HG02571 (cell line): ENCODE measurements around the gene SYT17.

Source experiments
- ATAC-seq: cut with Tn5 transposase; IDR thresholded peaks from one replicate; pipeline ENCODE4 v1.9.1; 2021; ENCODE audit warnings: mild to moderate bottlenecking, moderate library complexity; ENCODE audit not compliant: unreplicated experiment

The SYT17 gene

GRCh38 chr16:19138601-19139000 lies 29.4 kb upstream of the SYT17 start:
- no peak for ATAC-seq

DNA sequence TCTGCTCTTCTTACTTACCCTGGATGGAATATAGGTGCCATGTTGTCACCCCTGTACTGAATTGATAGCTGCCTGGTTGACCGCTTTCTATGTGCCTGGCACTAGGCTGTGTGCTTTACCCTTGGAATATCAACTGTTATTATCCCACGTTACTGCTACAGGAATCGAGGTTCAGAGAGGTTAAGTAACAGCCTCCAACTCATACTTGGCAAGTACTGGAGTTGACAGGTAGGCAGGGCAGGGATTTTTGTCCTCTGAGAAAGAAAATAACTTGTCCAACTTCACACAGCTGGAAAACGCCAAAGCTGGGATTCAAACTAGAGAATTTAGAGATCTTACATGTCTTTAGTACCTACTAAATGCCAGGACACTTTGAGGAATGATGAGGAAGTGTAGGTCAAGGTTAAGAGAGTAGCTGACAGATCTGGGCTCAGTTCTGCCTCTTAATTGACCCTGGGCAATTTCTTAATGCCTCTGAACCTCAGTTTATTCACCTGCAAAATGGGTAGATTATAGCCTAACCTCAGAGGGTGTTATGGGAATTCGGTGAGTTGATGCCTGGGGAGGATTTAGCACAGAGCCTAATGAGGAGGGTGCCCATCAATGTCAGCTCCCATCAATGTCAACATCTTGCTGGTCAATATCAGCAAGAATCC lies 28.5 kb upstream of the SYT17 start:
- no peak for ATAC-seq

- no peak for ATAC-seq
These were observed 27.6 kb upstream of the SYT17 start for GRCh38 chr16:19140396-19140795.

DNA sequence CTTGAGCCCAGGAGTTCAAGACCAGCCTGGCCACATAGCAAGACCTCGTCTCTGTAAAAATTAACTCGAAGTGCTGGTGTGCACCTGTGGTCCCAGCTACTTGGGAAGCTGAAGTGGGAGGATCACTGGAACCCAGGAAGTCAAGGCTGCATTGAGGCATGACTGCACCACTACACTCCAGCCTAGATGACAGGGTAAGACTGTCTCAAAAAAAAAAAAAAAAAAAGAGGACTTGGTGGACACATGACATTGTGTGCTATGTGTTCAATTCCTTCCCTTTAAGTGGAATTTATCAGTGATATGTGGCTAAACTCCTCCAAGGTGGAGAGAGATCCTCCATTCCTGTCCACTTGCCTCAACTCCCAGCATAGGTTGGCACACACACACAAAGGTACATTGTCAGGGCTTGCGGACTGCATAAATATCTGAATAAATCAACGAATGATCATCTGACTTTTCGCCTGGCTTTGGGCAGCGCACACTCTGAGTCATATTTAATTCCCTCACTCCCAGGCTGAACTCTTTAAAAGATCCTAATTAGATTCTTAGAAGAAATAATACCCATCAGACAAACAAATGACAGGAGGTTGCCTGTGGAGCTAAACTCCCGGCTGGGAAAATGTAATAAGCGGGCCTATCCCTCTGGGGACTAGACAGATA lies 25.0 kb upstream of the SYT17 start:
- ATAC-seq, result no peak

DNA sequence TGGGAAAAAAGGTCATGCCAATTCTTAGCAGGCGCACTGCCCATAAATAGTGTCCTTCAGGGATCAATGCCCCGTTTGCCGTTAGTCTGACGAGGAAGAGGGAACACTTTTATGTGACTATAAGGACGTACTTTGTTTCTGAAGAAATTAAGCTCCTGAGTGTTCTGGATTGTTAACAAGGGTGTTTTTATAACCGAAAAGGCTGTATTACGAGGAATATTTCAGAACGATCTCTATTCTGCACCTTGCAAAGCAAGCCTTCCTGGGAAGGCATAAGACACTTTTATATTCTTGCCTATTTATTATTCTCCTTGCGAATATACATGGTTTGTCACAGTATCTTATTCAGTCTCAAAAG lies 24.5 kb upstream of the SYT17 start:
- no peak for ATAC-seq

DNA sequence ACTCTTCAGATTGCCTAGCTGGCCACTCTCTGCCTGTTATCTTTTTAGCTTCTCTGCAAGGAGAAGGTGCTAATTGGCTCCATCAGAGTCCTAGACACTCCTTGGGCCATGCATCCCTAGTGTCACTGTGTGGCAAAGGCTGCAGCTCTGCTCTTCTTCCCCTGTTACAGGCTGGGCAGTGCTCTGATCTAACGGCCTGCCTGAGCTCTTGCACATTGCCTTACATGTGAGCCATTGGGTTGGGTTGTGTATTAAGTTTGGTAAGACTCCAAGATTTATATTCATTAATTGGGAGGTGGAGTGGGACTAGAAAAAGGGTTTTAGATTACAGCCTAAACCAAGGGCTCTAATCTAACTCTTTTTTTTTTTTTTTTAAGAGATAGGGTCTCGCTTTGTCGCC lies 23.0 kb upstream of the SYT17 start:
- ATAC-seq, result no peak

DNA sequence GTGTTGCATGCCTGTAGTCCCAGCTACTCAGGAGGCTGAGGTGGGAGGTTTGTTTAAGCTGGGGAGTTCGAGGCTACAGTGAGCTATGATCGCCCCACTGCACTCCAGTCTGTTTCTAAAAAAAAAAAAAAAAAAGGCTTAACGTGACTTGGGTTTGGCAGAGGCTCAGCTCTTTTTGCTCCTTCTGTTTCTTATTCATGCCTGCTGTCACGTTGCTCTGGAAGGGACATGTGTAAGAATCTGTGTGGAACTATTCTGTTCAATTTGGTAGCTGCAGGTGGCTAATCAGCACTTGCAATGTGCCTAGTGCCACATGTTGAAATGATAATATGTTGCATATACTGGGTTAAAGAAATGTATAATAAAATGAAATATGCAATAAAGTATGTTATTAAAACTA lies 20.9 kb upstream of the SYT17 start:
- no peak for ATAC-seq

GRCh38 chr16:19147627-19148026 lies 20.4 kb upstream of the SYT17 start:
- no peak for ATAC-seq

GRCh38 chr16:19148189-19148588 lies 19.9 kb upstream of the SYT17 start:
- ATAC-seq, result no peak

GRCh38 chr16:19151310-19151709 lies 16.7 kb upstream of the SYT17 start:
- no peak for ATAC-seq

- no peak for ATAC-seq
These were observed 16.0 kb upstream of the SYT17 start for GRCh38 chr16:19152042-19152441.

DNA sequence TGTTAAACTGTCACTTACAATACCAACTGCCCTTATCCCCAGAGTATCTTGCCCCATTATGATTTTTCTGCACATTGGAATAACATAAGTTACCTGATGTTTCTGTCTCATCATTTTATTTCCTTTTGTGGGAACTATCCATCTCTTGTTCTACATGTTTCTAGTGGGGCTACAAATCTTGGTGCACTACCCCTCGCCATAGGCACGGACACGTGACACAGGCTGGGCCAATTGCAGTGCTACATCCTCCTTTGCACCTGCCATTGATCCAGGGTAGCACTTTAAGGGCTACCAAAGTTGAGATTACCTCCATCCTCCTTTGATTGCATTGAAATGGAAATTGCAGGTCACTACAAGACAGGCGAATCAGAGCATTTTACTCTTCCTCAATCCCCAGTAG lies 14.2 kb upstream of the SYT17 start:
- ATAC-seq, result no peak

DNA sequence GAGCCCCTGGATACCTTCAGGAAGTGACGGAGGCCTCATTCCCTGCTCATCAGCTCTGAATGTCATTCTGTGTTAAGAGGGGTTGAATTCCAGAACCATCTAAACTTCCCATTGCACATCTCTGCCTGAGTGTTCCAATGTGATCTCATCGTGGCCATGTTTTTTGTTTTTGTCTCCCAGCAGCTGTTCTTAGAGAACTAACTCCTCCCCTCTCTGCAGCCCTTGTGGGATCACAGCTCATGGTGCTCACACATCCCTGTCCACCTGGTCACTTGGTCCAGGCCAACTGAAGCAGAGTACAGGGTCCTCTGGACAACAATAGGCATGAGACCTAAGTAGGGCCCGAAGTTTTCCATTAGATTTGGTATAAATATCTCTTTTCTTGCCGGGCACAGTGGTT lies 6.0 kb upstream of the SYT17 start:
- ATAC-seq, result no peak

DNA sequence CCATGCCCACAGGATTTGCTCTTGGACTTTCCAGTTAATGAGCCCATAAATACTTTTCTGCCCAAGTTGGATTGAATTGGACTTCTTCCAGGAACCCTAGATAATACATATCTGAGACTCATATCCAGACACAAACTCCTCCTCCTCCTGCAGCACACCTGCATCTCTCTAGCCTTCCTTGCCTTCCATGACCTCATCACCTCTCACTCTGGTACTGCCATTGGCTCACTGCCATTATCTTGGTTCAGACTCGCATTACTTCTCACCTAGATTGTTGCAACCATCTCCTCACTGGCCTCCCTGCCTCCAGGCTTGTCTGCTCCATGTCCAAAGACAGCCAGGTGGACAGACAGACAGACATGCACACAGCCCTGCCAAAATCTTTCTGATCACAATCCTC lies 4.8 kb upstream of the SYT17 start:
- ATAC-seq, result no peak

DNA sequence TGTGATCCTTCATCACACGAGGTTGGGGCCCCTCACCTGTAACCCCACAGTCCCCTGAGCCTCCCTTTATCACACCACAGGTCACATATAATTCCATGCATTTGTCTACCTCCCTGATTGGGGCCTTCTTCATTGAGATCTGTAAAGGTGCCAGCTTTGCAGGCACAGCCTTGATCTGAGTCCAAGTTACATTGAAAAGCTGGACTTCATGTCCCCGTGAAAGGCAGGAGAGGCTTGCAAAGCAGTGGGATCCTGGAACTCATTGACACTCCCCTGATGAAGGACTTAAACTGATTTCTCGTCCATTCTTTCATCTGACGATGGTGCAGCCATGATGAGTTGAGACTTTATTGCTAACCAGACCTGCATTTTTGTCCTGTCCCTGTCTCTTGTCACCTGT lies 3.8 kb upstream of the SYT17 start:
- ATAC-seq, result no peak

GRCh38 chr16:19165101-19165500 lies 2.9 kb upstream of the SYT17 start:
- no peak for ATAC-seq

- ATAC-seq, result no peak
These were observed 1.5 kb upstream of the SYT17 start for GRCh38 chr16:19166500-19166899.

DNA sequence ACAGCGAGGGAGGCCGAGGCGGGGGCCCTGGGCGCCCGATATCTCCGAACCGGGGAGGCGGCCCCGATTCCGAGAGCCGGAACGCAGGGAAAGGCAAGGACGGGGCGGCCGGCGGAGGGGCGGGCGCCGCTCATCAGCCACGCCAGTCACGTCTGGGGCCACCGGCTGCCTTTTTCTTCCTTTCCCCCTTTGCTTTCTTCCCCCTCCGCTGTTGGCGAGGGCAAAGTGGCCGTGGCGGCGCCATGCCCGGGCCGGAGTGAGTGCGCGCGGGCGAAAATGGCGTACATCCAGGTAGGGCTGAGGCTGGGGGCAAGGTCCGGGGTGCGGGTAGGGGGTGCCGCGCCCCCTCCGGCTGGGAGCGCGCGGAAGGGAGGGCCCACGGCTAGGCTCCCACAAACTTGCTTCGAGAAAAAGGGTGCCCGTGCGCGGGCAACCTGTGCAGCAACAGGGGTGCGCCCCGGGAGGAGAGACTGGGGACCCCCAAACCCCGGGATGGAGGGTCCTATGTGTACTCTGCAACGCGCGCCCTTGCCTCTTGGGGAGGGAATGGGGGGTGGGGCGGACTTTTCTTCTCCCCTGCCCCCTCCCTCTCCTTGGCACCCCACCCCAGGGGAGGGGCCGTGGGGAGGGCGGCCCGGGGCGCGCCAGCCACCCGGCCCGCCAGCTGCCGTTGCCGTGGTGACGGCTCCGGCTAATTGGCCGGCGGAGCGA lies 486 bp downstream of the SYT17 start:
- ATAC-seq, result no peak

DNA sequence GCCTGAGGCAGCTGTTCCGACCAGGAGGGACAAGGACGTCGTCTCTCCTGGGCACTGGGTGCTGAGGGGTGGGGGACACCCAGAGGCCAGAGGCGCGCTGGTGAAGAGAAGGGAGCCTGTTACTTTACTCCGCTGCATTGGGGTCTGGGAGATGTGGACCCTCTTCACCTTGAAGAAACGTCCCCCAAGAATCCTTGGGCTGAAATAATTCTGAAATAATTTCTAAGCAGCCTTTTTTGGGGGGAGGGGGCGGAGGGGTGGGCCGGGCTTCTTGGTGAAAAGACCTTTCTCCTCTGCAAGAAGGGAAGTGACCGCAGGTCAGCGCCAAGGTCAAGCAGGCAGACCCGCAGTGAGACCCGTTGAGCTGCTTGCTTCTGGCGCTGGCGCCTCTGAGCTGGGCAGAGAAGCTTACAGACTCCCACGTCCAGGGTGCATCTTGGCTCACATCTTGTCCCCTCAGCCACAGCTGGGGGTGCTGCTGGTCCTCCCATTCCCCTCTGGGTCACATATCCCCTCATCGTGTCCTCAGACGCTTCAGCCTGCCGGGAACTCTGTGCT lies 1.1 kb downstream of the SYT17 start:
- ATAC-seq, result no peak

DNA sequence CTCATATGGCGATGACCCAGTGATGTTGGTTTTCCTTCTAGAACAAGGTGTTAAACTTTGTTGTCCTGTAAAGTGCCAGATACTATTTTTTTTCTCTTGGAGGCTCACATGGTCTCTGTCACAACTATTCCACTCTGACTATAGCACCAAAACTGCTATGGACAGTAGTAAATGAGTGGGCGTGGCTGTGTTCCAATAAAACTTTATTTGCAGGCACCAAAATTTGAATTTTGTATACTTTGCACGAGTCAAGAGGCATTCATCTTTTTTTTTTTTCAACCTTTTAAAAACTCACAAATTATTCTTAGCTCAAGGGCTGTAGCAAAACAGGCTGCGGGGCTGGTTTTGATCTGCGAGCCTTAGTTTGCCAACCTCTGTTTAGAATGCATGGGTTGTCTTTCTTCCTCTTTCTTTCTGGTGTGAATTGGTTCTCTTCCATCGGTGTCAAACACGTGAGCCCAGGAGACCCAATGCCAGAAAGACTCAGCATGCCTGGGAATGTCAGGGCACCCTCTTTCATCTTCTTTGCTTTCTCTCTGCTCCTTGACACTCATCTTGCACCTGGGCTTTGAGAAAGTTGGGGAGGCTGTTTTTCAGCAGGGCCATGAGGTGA lies 2.1 kb downstream of the SYT17 start:
- ATAC-seq, result no peak

GRCh38 chr16:19172098-19172780 lies 4.2 kb downstream of the SYT17 start:
- no peak for ATAC-seq
